Astrocyte (in vitro differentiated cells and primary cell): ENCODE data around the gene RALB. TPM values are rescaled to one million over a fixed set of nuclear protein-coding genes. Genes with fewer than 3 reads are reported as not detected.

ENCODE experiments used
- DNase-seq: peaks from one replicate; pipeline ENCODE4 v3.0.0-alpha.2; 2010; ENCODE audit warnings: low read depth
- FAIRE-seq: peaks from 2 replicates; lab custom pipeline; 2011; peaks lifted over from hg19 to GRCh38; lab: Jason Lieb, UNC
- H2AFZ ChIP-seq: 2 replicates; pipeline ENCODE4 v1.6.0; 2012; ENCODE audit warnings: low read depth, low read length, inconsistent platforms
- H3K27ac ChIP-seq: 2 replicates; pipeline ENCODE4 v1.5.1; 2011; ENCODE audit warnings: low read depth, low read length, inconsistent platforms
- H3K27me3 ChIP-seq: 2 replicates; pipeline ENCODE4 v1.6.0; 2011; ENCODE audit warnings: low read length, inconsistent platforms; ENCODE audit not compliant: insufficient read depth
- H3K36me3 ChIP-seq: 2 replicates; pipeline ENCODE4 v1.5.1; 2011; ENCODE audit warnings: low read length, inconsistent platforms; ENCODE audit not compliant: insufficient read depth
- H3K4me1 ChIP-seq: 2 replicates; pipeline ENCODE4 v1.5.1; 2011; ENCODE audit warnings: low read length, inconsistent platforms; ENCODE audit not compliant: insufficient read depth
- H3K4me2 ChIP-seq: 2 replicates; pipeline ENCODE4 v1.6.0; 2012; ENCODE audit warnings: low read length, inconsistent platforms
- H3K4me3 ChIP-seq: 2 replicates; pipeline ENCODE4 v1.5.1; 2011; ENCODE audit warnings: low read depth, mild to moderate bottlenecking, low read length, inconsistent platforms; ENCODE audit not compliant: insufficient read depth
- H3K79me2 ChIP-seq: 2 replicates; pipeline ENCODE4 v1.6.0; 2012; ENCODE audit warnings: mild to moderate bottlenecking, low read length, inconsistent platforms; ENCODE audit not compliant: insufficient read depth
- H3K9ac ChIP-seq: 2 replicates; pipeline ENCODE4 v1.6.0; 2012; ENCODE audit warnings: mild to moderate bottlenecking, low read length, inconsistent platforms
- H3K9me3 ChIP-seq: 2 replicates; pipeline ENCODE4 v1.5.1; 2012; ENCODE audit warnings: low read depth, mild to moderate bottlenecking, low read length, inconsistent platforms; ENCODE audit not compliant: insufficient read depth
- H4K20me1 ChIP-seq: 2 replicates; pipeline ENCODE4 v1.6.0; 2012; ENCODE audit warnings: low read length, inconsistent platforms; ENCODE audit not compliant: insufficient read depth
- H3K27ac Mint-ChIP-seq: one replicate; pipeline ENCODE4 v1.8.0; 2021; ENCODE audit warnings: mild to moderate bottlenecking, mixed read lengths; ENCODE audit not compliant: unreplicated experiment
- H3K27me3 Mint-ChIP-seq: one replicate; pipeline ENCODE4 v1.8.0; 2021; ENCODE audit warnings: low read depth, mixed read lengths; ENCODE audit not compliant: unreplicated experiment
- H3K36me3 Mint-ChIP-seq: one replicate; pipeline ENCODE4 v1.8.0; 2021; ENCODE audit warnings: low read depth, mixed read lengths; ENCODE audit not compliant: unreplicated experiment
- H3K4me1 Mint-ChIP-seq: one replicate; pipeline ENCODE4 v1.8.0; 2021; ENCODE audit warnings: low read depth, mixed read lengths; ENCODE audit not compliant: unreplicated experiment
- H3K4me3 Mint-ChIP-seq: one replicate; pipeline ENCODE4 v1.8.0; 2021; ENCODE audit warnings: mild to moderate bottlenecking, moderate library complexity, mixed read lengths; ENCODE audit not compliant: unreplicated experiment
- H3K9me3 Mint-ChIP-seq: one replicate; pipeline ENCODE4 v1.8.0; 2021; ENCODE audit warnings: mild to moderate bottlenecking, mixed read lengths; ENCODE audit not compliant: unreplicated experiment
- CTCF ChIP-seq: IDR thresholded peaks from 2 replicates; pipeline ENCODE4 v1.5.1; 2011; ENCODE audit warnings: low read depth, mild to moderate bottlenecking, inconsistent platforms, low read length, moderate library complexity; ENCODE audit not compliant: insufficient read depth
- EZH2 ChIP-seq: IDR thresholded peaks from 2 replicates; pipeline ENCODE4 v1.6.1; 2012; ENCODE audit warnings: mild to moderate bottlenecking, low read length, inconsistent platforms; ENCODE audit not compliant: insufficient read depth
- total RNA-seq: library from RNA; stranded (reverse); gene quantifications from 2 replicates; pipeline ENCODE4 v1.2.1, GENCODE V29; 2021

RALB gene
- total RNA-seq, 1 donor from 2014 or later, result 44.5 TPM

GRCh38 chr2:120326066-120326465, 73.4 kb downstream of the RALB start:
- Histone ChIP-seq H3K27ac (no peak overlapping the region), H3K4me3 (no peak overlapping the region), H3K4me1 (no peaks in the 10 kb centered on the region), H4K20me1 (no peaks in the 10 kb centered on the region), H3K36me3 (no peaks in the 10 kb centered on the region), H3K9ac (no peak overlapping the region), H3K27me3 (peaks cover 30% of the 10 kb centered on the region), H3K79me2 (no peaks in the 10 kb centered on the region), H3K9me3 (no peaks in the 10 kb centered on the region), H3K4me2 (no peak overlapping the region), H2AFZ (no peak overlapping the region)
- H3K27me3 Mint-ChIP-seq, result peaks cover 80% of the 10 kb centered on the region
- peaks cover 5% of the 10 kb centered on the region for H3K4me1 Mint-ChIP-seq
- H3K4me3 Mint-ChIP-seq, result no peak overlapping the region
- no peaks in the 10 kb centered on the region for H3K36me3 Mint-ChIP-seq
- TF ChIP-seq EZH2, result no peak
- TF ChIP-seq CTCF, result no peak
- H3K9me3 Mint-ChIP-seq, result peaks cover 3% of the 10 kb centered on the region
- no peak for DNase-seq
- no peak overlapping the region for H3K27ac Mint-ChIP-seq
- FAIRE-seq, result no peak

- no peaks in the 10 kb centered on the region for H3K79me2 ChIP-seq
- no peaks in the 10 kb centered on the region for H4K20me1 ChIP-seq
- no peak overlapping the region for H3K27ac ChIP-seq
- TF ChIP-seq EZH2, result no peak
- no peak for TF ChIP-seq CTCF
- no peak overlapping the region for H3K4me2 ChIP-seq
- FAIRE-seq (no peak), DNase-seq (no peak)
- H3K4me1 ChIP-seq, result no peaks in the 10 kb centered on the region
- H3K36me3 ChIP-seq, result no peaks in the 10 kb centered on the region
- H3K9ac ChIP-seq, result no peak overlapping the region
- Mint-ChIP-seq H3K27me3 (peaks cover 83% of the 10 kb centered on the region), H3K36me3 (no peaks in the 10 kb centered on the region), H3K4me3 (no peak overlapping the region), H3K27ac (no peak overlapping the region), H3K9me3 (peaks cover 12% of the 10 kb centered on the region), H3K4me1 (peaks cover 4% of the 10 kb centered on the region)
- H2AFZ ChIP-seq, result no peak overlapping the region
- peaks cover 5% of the 10 kb centered on the region for H3K9me3 ChIP-seq
- peaks cover 48% of the 10 kb centered on the region for H3K27me3 ChIP-seq
- H3K4me3 ChIP-seq, result no peak overlapping the region
Measured at GRCh38 chr2:120330946-120331822, 78.5 kb downstream of the RALB start.

GRCh38 chr2:120331903-120332302, 79.3 kb downstream of the RALB start:
- no peak for FAIRE-seq
- peaks cover 88% of the 10 kb centered on the region for H3K27me3 Mint-ChIP-seq
- TF ChIP-seq EZH2 (no peak), CTCF (no peak)

More at GRCh38 chr2:120331903-120332302, 79.3 kb downstream of the RALB start:
- H3K27me3 ChIP-seq, result peaks cover 51% of the 10 kb centered on the region
- H3K4me1 ChIP-seq, result no peaks in the 10 kb centered on the region
- no peaks in the 10 kb centered on the region for H3K36me3 ChIP-seq
- no peaks in the 10 kb centered on the region for H4K20me1 ChIP-seq
- no peak overlapping the region for H3K9ac ChIP-seq
- DNase-seq, result no peak
- Mint-ChIP-seq H3K36me3 (no peaks in the 10 kb centered on the region), H3K4me3 (no peak overlapping the region), H3K27ac (no peak overlapping the region), H3K9me3 (peaks cover 12% of the 10 kb centered on the region), H3K4me1 (peaks cover 5% of the 10 kb centered on the region)
- no peaks in the 10 kb centered on the region for H3K79me2 ChIP-seq
- H3K4me2 ChIP-seq, result no peak overlapping the region
- no peak overlapping the region for H2AFZ ChIP-seq
- no peak overlapping the region for H3K27ac ChIP-seq
- no peak overlapping the region for H3K4me3 ChIP-seq
- peaks cover 5% of the 10 kb centered on the region for H3K9me3 ChIP-seq
